Measurements from ENCODE around the gene ZCCHC8.

- TF ChIP-seq, protein P1, sequence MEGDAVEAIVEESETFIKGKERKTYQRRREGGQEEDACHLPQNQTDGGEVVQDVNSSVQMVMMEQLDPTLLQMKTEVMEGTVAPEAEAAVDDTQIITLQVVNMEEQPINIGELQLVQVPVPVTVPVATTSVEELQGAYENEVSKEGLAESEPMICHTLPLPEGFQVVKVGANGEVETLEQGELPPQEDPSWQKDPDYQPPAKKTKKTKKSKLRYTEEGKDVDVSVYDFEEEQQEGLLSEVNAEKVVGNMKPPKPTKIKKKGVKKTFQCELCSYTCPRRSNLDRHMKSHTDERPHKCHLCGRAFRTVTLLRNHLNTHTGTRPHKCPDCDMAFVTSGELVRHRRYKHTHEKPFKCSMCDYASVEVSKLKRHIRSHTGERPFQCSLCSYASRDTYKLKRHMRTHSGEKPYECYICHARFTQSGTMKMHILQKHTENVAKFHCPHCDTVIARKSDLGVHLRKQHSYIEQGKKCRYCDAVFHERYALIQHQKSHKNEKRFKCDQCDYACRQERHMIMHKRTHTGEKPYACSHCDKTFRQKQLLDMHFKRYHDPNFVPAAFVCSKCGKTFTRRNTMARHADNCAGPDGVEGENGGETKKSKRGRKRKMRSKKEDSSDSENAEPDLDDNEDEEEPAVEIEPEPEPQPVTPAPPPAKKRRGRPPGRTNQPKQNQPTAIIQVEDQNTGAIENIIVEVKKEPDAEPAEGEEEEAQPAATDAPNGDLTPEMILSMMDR (IDR thresholded peaks at IDR 0.05 in 4 of 5, conservative IDR thresholded peaks at IDR 0.05 in 1 of 5) = no peak
- TF ChIP-seq POLR2A (IDR thresholded peaks at IDR 0.05) = no peak
Observed at GRCh38 chr12:122518908-122519307, 18.2 kb upstream of the ZCCHC8 start.
